Caco-2 (cell line): Measurements from ENCODE around the gene AK9. TPM values are rescaled to one million over a fixed set of nuclear protein-coding genes. Genes with fewer than 3 reads are reported as not detected.

Experiments
- BruUV-seq: library from RNA; stranded (reverse); fragments of 400-500 nt; replicated peaks from 2 replicates; lab custom pipeline; 2021; lab: Mats Ljungman, UMichigan
- CTCF ChIA-PET: fragments of 300-600 bp; sonication (Branson Sonifier 250); formaldehyde crosslinking; loops from one replicate; lab custom pipeline; 2022; ENCODE audit warnings: antibody characterized with exemption; lab: Charles Lee
- POLR2A ChIA-PET: fragments of 300-600 bp; sonication (Branson Sonifier 250); formaldehyde crosslinking; loops from one replicate; lab custom pipeline; 2022; ENCODE audit warnings: antibody characterized with exemption; lab: Charles Lee
- DNase-seq, 2 experiments: peaks; one replicate each; pipeline versions ENCODE4 v3.0.0 to v3.0.0-alpha.2; 2020 to 2022
- H3K27me3 ChIP-seq: replicated peaks from 2 replicates; pipeline ENCODE4 v1.6.0; 2011; ENCODE audit warnings: low read length; ENCODE audit not compliant: control insufficient read depth, insufficient read depth
- H3K36me3 ChIP-seq: 2 replicates; pipeline ENCODE4 v1.5.1; 2011; ENCODE audit warnings: low read length; ENCODE audit not compliant: control insufficient read depth, insufficient read depth
- H3K4me1 ChIP-seq: fragments of 250-450 bp; sonication (Bioruptor Pico); 2 replicates; pipeline ENCODE4 v1.5.1; 2020; ENCODE audit warnings: mild to moderate bottlenecking
- H3K4me3 ChIP-seq: 2 replicates; pipeline ENCODE4 v1.5.1; 2011; ENCODE audit warnings: low read depth, mild to moderate bottlenecking, control low read depth, low read length
- H3K9me3 ChIP-seq: fragments of 250-450 bp; sonication (Bioruptor Pico); 2 replicates; pipeline ENCODE4 v1.5.1; 2020; ENCODE audit warnings: mild to moderate bottlenecking, moderate library complexity
- H3K27ac Mint-ChIP-seq: one replicate; pipeline ENCODE4 v1.8.0; 2022; ENCODE audit warnings: mixed read lengths; ENCODE audit not compliant: unreplicated experiment
- H3K27me3 Mint-ChIP-seq: one replicate; pipeline ENCODE4 v1.8.0; 2022; ENCODE audit warnings: mixed read lengths; ENCODE audit not compliant: insufficient read depth, unreplicated experiment
- H3K36me3 Mint-ChIP-seq: one replicate; pipeline ENCODE4 v1.8.0; 2022; ENCODE audit warnings: mild to moderate bottlenecking, mixed read lengths; ENCODE audit not compliant: insufficient read depth, unreplicated experiment
- H3K4me1 Mint-ChIP-seq: one replicate; pipeline ENCODE4 v1.8.0; 2022; ENCODE audit warnings: low read depth, mixed read lengths; ENCODE audit not compliant: unreplicated experiment
- H3K4me3 Mint-ChIP-seq: one replicate; pipeline ENCODE4 v1.8.0; 2022; ENCODE audit warnings: mild to moderate bottlenecking, moderate library complexity, mixed read lengths; ENCODE audit not compliant: unreplicated experiment
- H3K9me3 Mint-ChIP-seq: one replicate; pipeline ENCODE4 v1.8.0; 2022; ENCODE audit warnings: mixed read lengths; ENCODE audit not compliant: unreplicated experiment
- CTCF ChIP-seq, 2 experiments: fragments of 200-600 bp in 1 of 2; IDR thresholded peaks; 1 replicate in 1 of 2; 2 replicates in 1 of 2; pipeline versions ENCODE4 v1.5.1 to v1.8.0; 2011 to 2022; ENCODE audit warnings: antibody characterized with exemption in 1 of 2, control low read depth in 1 of 2, inconsistent platforms in 1 of 2, low read depth in 1 of 2, low read length in 1 of 2, mild to moderate bottlenecking in 1 of 2, moderate library complexity in 1 of 2; ENCODE audit not compliant: insufficient read depth in 1 of 2, severe bottlenecking in 1 of 2, unreplicated experiment in 1 of 2
- intact Hi-C: fragments of 100-400 bp; cut with micrococcal nuclease; formaldehyde crosslinking; loops from one replicate; pipeline ENCODE4 v1.10.0; 2022; ENCODE audit not compliant: unreplicated experiment
- total RNA-seq: library from RNA; stranded (reverse); gene quantifications from 2 replicates; pipeline ENCODE4 v1.2.3, GENCODE V29; 2022

AK9 gene
- total RNA-seq, 1 experiment from 2014 or later = 3.4 TPM

DNA sequence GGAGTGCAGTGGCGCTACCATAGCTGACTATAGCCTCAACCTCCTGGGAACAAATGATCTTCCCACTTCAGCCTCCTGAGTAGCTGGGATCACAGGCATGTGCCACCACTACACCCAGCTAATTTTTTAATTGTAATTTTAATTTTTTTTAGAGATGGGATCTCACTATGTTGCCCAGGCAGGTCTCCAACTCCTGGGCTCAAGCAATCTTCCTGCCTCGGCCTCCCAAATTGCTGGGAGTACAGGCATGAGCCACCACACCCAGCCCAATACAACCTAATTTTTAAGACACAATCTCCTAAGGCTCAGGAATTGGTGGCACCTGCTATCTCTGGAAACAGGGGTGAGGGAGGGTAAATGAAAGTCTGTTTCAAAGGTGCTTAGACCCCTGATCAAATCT, 213.8 kb downstream of the AK9 start:
- peaks cover 53% of the 10 kb centered on the region for H3K36me3 Mint-ChIP-seq
- intact Hi-C loops = no loop called here
- Histone ChIP-seq H3K27me3 (no peaks in the 10 kb centered on the region), H3K4me1 (peaks cover 18% of the 10 kb centered on the region), H3K9me3 (no peaks in the 10 kb centered on the region), H3K4me3 (no peak overlapping the region), H3K36me3 (no peaks in the 10 kb centered on the region)
- H3K27me3 Mint-ChIP-seq = no peaks in the 10 kb centered on the region
- POLR2A ChIA-PET = no interaction called here
- CTCF ChIA-PET = no interaction called here
- no peaks in the 10 kb centered on the region for H3K9me3 Mint-ChIP-seq
- H3K4me3 Mint-ChIP-seq = no peak overlapping the region
- DNase-seq = no peak
- TF ChIP-seq CTCF (IDR thresholded peaks at IDR 0.05; ENCODE audit: insufficient read depth in 1 of 2, low read depth in 1 of 2, low read length in 1 of 2, severe bottlenecking in 1 of 2, unreplicated experiment in 1 of 2) = no peak
- peaks cover 39% of the 10 kb centered on the region for H3K4me1 Mint-ChIP-seq
- no TSS peak for BruUV-seq
- peak overlapping the region; percentile 81 for H3K27ac Mint-ChIP-seq

DNA sequence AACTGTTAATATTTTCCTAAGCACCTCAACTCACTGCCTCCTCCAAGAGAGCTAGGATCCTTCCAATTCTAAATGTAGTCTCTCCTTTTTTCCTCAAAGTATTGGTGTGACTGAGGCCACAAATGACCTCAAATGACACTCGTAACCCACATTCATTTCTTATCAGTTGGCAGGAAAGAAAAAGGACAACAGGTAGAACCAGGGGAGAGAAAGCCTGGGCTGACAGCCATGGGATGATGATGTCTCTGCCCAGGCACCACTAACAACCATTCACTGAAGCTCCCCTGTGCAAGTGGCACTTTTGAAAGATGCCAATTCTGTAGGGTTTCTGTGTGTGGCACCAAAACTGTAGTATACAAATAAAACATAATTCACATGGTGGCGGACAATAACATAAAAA, 215.4 kb downstream of the AK9 start:
- Histone ChIP-seq H3K4me1 (peaks cover 9% of the 10 kb centered on the region; the same call in 1 of the 2 replicates), H3K36me3 (no peaks in the 10 kb centered on the region), H3K9me3 (no peaks in the 10 kb centered on the region), H3K27me3 (no peaks in the 10 kb centered on the region), H3K4me3 (no peak overlapping the region)
- intact Hi-C loops = no loop called here
- DNase-seq = no peak
- Mint-ChIP-seq H3K9me3 (no peaks in the 10 kb centered on the region), H3K27me3 (no peaks in the 10 kb centered on the region), H3K36me3 (peaks cover 52% of the 10 kb centered on the region), H3K4me3 (no peak overlapping the region), H3K27ac (peak overlapping the region; percentile 41), H3K4me1 (peaks cover 31% of the 10 kb centered on the region)
- BruUV-seq = no TSS peak
- ChIA-PET CTCF (no interaction called here), POLR2A (no interaction called here)
- no peak for TF ChIP-seq CTCF (IDR thresholded peaks at IDR 0.05; ENCODE audit: insufficient read depth in 1 of 2, low read depth in 1 of 2, low read length in 1 of 2, severe bottlenecking in 1 of 2, unreplicated experiment in 1 of 2)

DNA sequence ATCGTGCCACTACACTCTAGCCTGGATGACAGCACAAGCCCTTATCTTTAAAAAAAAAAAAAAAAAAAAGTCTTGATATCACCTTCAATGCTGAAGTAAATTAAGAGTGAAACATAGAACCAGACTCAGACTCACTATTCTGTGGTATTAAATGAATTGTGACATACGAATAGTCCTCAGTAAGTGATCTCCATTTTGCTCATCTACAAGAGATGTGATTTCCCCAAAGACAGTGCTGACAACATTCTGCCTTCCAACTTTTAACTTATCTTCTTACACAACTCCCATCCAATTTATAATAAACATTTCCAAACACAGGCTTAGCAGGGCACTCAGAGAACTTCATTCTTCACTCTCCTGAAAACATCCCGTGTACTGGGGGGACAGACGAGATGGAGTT, 216.0 kb downstream of the AK9 start:
- DNase-seq = no peak
- Histone ChIP-seq H3K4me1 (peaks cover 9% of the 10 kb centered on the region; the same call in 1 of the 2 replicates), H3K9me3 (no peaks in the 10 kb centered on the region), H3K4me3 (no peak overlapping the region), H3K27me3 (no peaks in the 10 kb centered on the region), H3K36me3 (peaks cover 2% of the 10 kb centered on the region; the same call in 1 of the 2 replicates)
- no TSS peak for BruUV-seq
- no peak for TF ChIP-seq CTCF (IDR thresholded peaks at IDR 0.05; ENCODE audit: insufficient read depth in 1 of 2, low read depth in 1 of 2, low read length in 1 of 2, severe bottlenecking in 1 of 2, unreplicated experiment in 1 of 2)
- H3K27me3 Mint-ChIP-seq = no peaks in the 10 kb centered on the region
- peaks cover 31% of the 10 kb centered on the region for H3K4me1 Mint-ChIP-seq
- no peak overlapping the region for H3K4me3 Mint-ChIP-seq
- POLR2A ChIA-PET = no interaction called here
- H3K9me3 Mint-ChIP-seq = no peaks in the 10 kb centered on the region
- peaks cover 52% of the 10 kb centered on the region for H3K36me3 Mint-ChIP-seq
- no peak overlapping the region for H3K27ac Mint-ChIP-seq
- CTCF ChIA-PET = no interaction called here
- intact Hi-C loops = no loop called here
